ENCODE results near the gene TXNRD2.
A peak's percentile ranks its signal among the peaks of the same experiment; 100 is the strongest.

Gene TXNRD2

DNA sequence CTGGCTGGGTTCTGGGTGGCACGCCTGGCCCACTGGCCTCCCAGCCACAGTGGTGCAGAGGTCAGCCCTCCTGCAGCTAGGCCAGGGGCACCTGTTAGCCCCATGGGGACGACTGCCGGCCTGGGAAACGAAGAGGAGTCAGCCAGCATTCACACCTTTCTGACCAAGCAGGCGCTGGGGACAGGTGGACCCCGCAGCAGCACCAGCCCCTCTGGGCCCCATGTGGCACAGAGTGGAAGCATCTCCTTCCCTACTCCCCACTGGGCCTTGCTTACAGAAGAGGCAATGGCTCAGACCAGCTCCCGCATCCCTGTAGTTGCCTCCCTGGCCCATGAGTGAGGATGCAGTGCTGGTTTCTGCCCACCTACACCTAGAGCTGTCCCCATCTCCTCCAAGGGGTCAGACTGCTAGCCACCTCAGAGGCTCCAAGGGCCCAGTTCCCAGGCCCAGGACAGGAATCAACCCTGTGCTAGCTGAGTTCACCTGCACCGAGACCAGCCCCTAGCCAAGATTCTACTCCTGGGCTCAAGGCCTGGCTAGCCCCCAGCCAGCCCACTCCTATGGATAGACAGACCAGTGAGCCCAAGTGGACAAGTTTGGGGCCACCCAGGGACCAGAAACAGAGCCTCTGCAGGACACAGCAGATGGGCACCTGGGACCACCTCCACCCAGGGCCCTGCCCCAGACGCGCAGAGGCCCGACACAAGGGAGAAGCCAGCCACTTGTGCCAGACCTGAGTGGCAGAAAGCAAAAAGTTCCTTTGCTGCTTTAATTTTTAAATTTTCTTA lies 27.7 kb upstream of the TXNRD2 start:
- Histone ChIP-seq H3K4me3 (ENCODE audit: insufficient read depth in 1 of 2, low read depth in 1 of 2, low read length in 2 of 2) (no peak overlapping the region), H3K18ac (ENCODE audit: low read depth in 1 of 2, low read length in 2 of 2) (no peak overlapping the region), H4K91ac (ENCODE audit: low read length) (no peak overlapping the region), H2AK5ac (ENCODE audit: low read length, severe bottlenecking) (no peak overlapping the region), H3K27me3 (ENCODE audit: control insufficient read depth in 1 of 2, insufficient read depth in 1 of 2, low read length in 2 of 2) (no peaks in the 10 kb centered on the region), H3K14ac (ENCODE audit: low read length in 2 of 2) (no peak overlapping the region), H3K27ac (ENCODE audit: low read length, poor library complexity, severe bottlenecking) (no peak overlapping the region), H3K36me3 (ENCODE audit: control insufficient read depth in 1 of 2, insufficient read depth in 2 of 2, low read depth in 1 of 2, low read length in 2 of 2) (peaks cover 41 to 80% of the 10 kb centered on the region in 2 experiments), H3K4ac (ENCODE audit: low read depth in 1 of 2, low read length in 2 of 2) (no peak overlapping the region), H2BK120ac (ENCODE audit: low read depth, low read length) (no peak overlapping the region), H2AFZ (ENCODE audit: low read depth, low read length) (no peak overlapping the region), H4K8ac (ENCODE audit: low read length) (no peak overlapping the region), H3K79me1 (replicated peaks; ENCODE audit: low read length, poor library complexity, severe bottlenecking) (no peaks in the 10 kb centered on the region), H3K23ac (ENCODE audit: low read length in 2 of 2) (no peak overlapping the region), H3K4me1 (ENCODE audit: control insufficient read depth, insufficient read depth, low read depth, low read length) (peaks cover 9% of the 10 kb centered on the region), H3K4me2 (ENCODE audit: low read length, poor library complexity, severe bottlenecking) (no peak overlapping the region), H3K9me3 (ENCODE audit: control insufficient read depth, low read length) (no peaks in the 10 kb centered on the region), H3K9ac (ENCODE audit: low read length) (no peak overlapping the region), H2BK5ac (ENCODE audit: low read depth, low read length, poor library complexity, severe bottlenecking) (no peak overlapping the region), H2BK12ac (ENCODE audit: low read length in 2 of 2) (no peak overlapping the region), H2BK15ac (ENCODE audit: low read depth, poor library complexity, severe bottlenecking) (no peak overlapping the region)
- no peak for DNase-seq
- WGBS = 83% methylated on average over 11 of the region's 11 CpGs

GRCh38 chr22:19968450-19968891 lies 26.9 kb upstream of the TXNRD2 start:
- H3K4me2 ChIP-seq (ENCODE audit: low read length, poor library complexity, severe bottlenecking) = no peak overlapping the region

DNA sequence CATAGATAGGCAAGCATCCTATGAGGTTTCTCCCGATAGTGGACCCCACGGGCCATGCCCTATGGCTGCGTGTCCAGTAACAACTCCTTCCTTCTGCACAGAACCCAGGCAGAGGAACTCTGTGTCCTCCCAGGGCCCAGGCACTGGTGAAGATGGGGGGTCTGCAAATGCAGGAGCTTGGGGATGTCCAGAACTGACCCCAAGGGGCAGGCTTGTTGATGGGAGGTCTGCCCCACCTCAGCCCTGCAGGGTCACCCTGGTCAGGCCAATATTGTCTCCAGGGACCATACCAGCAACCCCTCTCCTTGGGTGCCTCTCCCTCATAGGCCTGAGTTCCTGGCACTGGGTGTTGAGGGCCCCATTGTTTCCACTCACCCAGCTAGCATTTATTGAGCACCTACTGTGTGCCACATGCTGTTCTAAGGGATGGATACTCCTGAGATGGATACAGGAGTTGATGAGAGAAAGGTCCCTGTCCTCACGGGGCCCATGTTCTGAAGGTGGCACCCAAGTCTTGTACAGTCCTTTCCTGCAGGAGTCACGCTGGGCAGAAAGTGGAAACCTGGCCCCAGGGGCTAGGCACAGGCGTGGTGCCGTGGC lies 26.3 kb upstream of the TXNRD2 start:
- no peak overlapping the region for H2AK5ac ChIP-seq (ENCODE audit: low read length, severe bottlenecking)
- no peak overlapping the region for H3K4me2 ChIP-seq (ENCODE audit: low read length, poor library complexity, severe bottlenecking)
- no peak overlapping the region for H4K91ac ChIP-seq (ENCODE audit: low read length)
- peaks cover 50 to 76% of the 10 kb centered on the region in 2 experiments for H3K36me3 ChIP-seq (ENCODE audit: control insufficient read depth in 1 of 2, insufficient read depth in 2 of 2, low read depth in 1 of 2, low read length in 2 of 2)
- no peak overlapping the region for H2BK15ac ChIP-seq (ENCODE audit: low read depth, poor library complexity, severe bottlenecking)
- no peak overlapping the region for H3K4ac ChIP-seq (ENCODE audit: low read depth in 1 of 2, low read length in 2 of 2)
- H3K27ac ChIP-seq (ENCODE audit: low read length, poor library complexity, severe bottlenecking) = no peak overlapping the region
- no peak overlapping the region for H3K4me3 ChIP-seq (ENCODE audit: insufficient read depth in 1 of 2, low read depth in 1 of 2, low read length in 2 of 2)
- H3K18ac ChIP-seq (ENCODE audit: low read depth in 1 of 2, low read length in 2 of 2) = no peak overlapping the region
- DNase-seq = no peak
- H3K79me1 ChIP-seq (replicated peaks; ENCODE audit: low read length, poor library complexity, severe bottlenecking) = no peaks in the 10 kb centered on the region
- H2BK120ac ChIP-seq (ENCODE audit: low read depth, low read length) = no peak overlapping the region
- 99% methylated on average over 7 of the region's 7 CpGs for WGBS
- no peaks in the 10 kb centered on the region for H3K9me3 ChIP-seq (ENCODE audit: control insufficient read depth, low read length)
- no peak overlapping the region for H2AFZ ChIP-seq (ENCODE audit: low read depth, low read length)
- H3K27me3 ChIP-seq (ENCODE audit: control insufficient read depth in 1 of 2, insufficient read depth in 1 of 2, low read length in 2 of 2) = no peaks in the 10 kb centered on the region
- no peak overlapping the region for H3K9ac ChIP-seq (ENCODE audit: low read length)
- no peak overlapping the region for H2BK12ac ChIP-seq (ENCODE audit: low read length in 2 of 2)
- H2BK5ac ChIP-seq (ENCODE audit: low read depth, low read length, poor library complexity, severe bottlenecking) = no peak overlapping the region
- no peak overlapping the region for H3K23ac ChIP-seq (ENCODE audit: low read length in 2 of 2)
- H3K14ac ChIP-seq (ENCODE audit: low read length in 2 of 2) = no peak overlapping the region
- peaks cover 12% of the 10 kb centered on the region for H3K4me1 ChIP-seq (ENCODE audit: control insufficient read depth, insufficient read depth, low read depth, low read length)
- H4K8ac ChIP-seq (ENCODE audit: low read length) = no peak overlapping the region

More at GRCh38 chr22:19968450-19968891, 26.9 kb upstream of the TXNRD2 start:
- H3K9ac ChIP-seq (ENCODE audit: low read length) = no peak overlapping the region
- no peak for DNase-seq
- no peak overlapping the region for H3K4ac ChIP-seq (ENCODE audit: low read depth in 1 of 2, low read length in 2 of 2)
- no peak overlapping the region for H2BK5ac ChIP-seq (ENCODE audit: low read depth, low read length, poor library complexity, severe bottlenecking)
- 88% methylated on average over 15 of the region's 18 CpGs for WGBS
- no peak overlapping the region for H3K23ac ChIP-seq (ENCODE audit: low read length in 2 of 2)
- H2BK120ac ChIP-seq (ENCODE audit: low read depth, low read length) = no peak overlapping the region
- no peak overlapping the region for H3K14ac ChIP-seq (ENCODE audit: low read length in 2 of 2)
- H3K18ac ChIP-seq (ENCODE audit: low read depth in 1 of 2, low read length in 2 of 2) = no peak overlapping the region
- H2AFZ ChIP-seq (ENCODE audit: low read depth, low read length) = no peak overlapping the region
- H3K9me3 ChIP-seq (ENCODE audit: control insufficient read depth, low read length) = no peaks in the 10 kb centered on the region
- H3K27me3 ChIP-seq (ENCODE audit: control insufficient read depth in 1 of 2, insufficient read depth in 1 of 2, low read length in 2 of 2) = no peaks in the 10 kb centered on the region
- no peaks in the 10 kb centered on the region for H3K79me1 ChIP-seq (replicated peaks; ENCODE audit: low read length, poor library complexity, severe bottlenecking)
- H4K91ac ChIP-seq (ENCODE audit: low read length) = no peak overlapping the region
- no peak overlapping the region for H2BK12ac ChIP-seq (ENCODE audit: low read length in 2 of 2)
- no peak overlapping the region for H3K4me3 ChIP-seq (ENCODE audit: insufficient read depth in 1 of 2, low read depth in 1 of 2, low read length in 2 of 2)
- peak overlapping the region; percentile 35 for H4K8ac ChIP-seq (ENCODE audit: low read length)
- peaks cover 50 to 80% of the 10 kb centered on the region in 2 experiments for H3K36me3 ChIP-seq (ENCODE audit: control insufficient read depth in 1 of 2, insufficient read depth in 2 of 2, low read depth in 1 of 2, low read length in 2 of 2)
- H3K27ac ChIP-seq (ENCODE audit: low read length, poor library complexity, severe bottlenecking) = no peak overlapping the region
- H2BK15ac ChIP-seq (ENCODE audit: low read depth, poor library complexity, severe bottlenecking) = no peak overlapping the region
- no peak overlapping the region for H2AK5ac ChIP-seq (ENCODE audit: low read length, severe bottlenecking)
- H3K4me1 ChIP-seq (ENCODE audit: control insufficient read depth, insufficient read depth, low read depth, low read length) = peaks cover 7% of the 10 kb centered on the region

DNA sequence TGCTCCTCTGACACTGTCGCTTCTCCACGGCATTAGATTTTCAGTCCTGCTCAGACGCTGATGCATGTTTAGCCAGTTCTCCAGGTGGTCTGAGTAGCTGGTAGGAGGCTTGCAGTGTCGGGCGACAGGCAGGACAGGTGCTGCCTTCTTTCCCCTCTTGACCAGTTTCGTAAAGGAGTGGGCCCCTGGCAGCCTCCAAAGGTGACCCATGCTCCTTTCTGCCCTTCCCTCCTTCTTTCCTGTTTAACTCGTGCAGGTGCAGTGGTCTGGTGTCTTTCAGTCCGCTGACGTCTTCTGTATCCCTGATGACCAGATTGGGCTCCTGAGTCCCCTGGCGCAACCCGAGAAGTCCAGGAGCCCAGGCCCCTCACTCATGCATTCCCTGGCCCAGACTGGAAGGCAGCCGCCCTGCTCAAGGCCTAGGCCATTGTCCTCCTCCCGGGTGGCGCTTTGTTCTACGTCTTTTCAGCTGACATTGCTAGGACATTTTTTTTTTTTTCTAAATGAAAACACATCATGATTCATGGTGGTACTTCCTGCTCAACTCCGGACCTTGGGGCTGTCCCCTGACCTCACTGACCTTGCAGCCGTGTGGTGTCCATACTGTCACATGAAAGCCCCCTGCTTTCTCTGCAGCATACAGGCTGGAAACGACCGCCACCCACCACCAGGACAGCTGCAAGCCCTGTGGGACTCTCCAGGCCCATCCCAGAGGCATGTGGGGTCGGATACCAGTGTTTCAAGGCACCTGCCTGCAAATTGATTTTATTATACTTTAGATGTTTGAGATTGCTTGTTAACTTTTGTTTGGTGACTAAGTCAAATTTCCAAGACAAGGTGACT lies 25.5 kb upstream of the TXNRD2 start:
- peaks cover 45 to 68% of the 10 kb centered on the region in 2 experiments for H3K36me3 ChIP-seq (ENCODE audit: control insufficient read depth in 1 of 2, insufficient read depth in 2 of 2, low read depth in 1 of 2, low read length in 2 of 2)
- H3K27me3 ChIP-seq (ENCODE audit: control insufficient read depth in 1 of 2, insufficient read depth in 1 of 2, low read length in 2 of 2) = no peaks in the 10 kb centered on the region
- no peak overlapping the region for H3K14ac ChIP-seq (ENCODE audit: low read length in 2 of 2)
- H3K4me2 ChIP-seq (ENCODE audit: low read length, poor library complexity, severe bottlenecking) = no peak overlapping the region
- DNase-seq = no peak
- no peak overlapping the region for H2BK5ac ChIP-seq (ENCODE audit: low read depth, low read length, poor library complexity, severe bottlenecking)
- H3K4me1 ChIP-seq (ENCODE audit: control insufficient read depth, insufficient read depth, low read depth, low read length) = peaks cover 20% of the 10 kb centered on the region
- no peak overlapping the region for H4K8ac ChIP-seq (ENCODE audit: low read length)
- H3K9ac ChIP-seq (ENCODE audit: low read length) = no peak overlapping the region
- H3K4ac ChIP-seq (ENCODE audit: low read depth in 1 of 2, low read length in 2 of 2) = no peak overlapping the region
- no peak overlapping the region for H2AK5ac ChIP-seq (ENCODE audit: low read length, severe bottlenecking)
- H3K27ac ChIP-seq (ENCODE audit: low read length, poor library complexity, severe bottlenecking) = no peak overlapping the region
- no peaks in the 10 kb centered on the region for H3K9me3 ChIP-seq (ENCODE audit: control insufficient read depth, low read length)
- H2BK15ac ChIP-seq (ENCODE audit: low read depth, poor library complexity, severe bottlenecking) = no peak overlapping the region
- no peak overlapping the region for H4K91ac ChIP-seq (ENCODE audit: low read length)
- 72% methylated on average over 19 of the region's 20 CpGs for WGBS
- H3K4me3 ChIP-seq (ENCODE audit: insufficient read depth in 1 of 2, low read depth in 1 of 2, low read length in 2 of 2) = no peak overlapping the region
- H3K18ac ChIP-seq (ENCODE audit: low read depth in 1 of 2, low read length in 2 of 2) = no peak overlapping the region
- no peaks in the 10 kb centered on the region for H3K79me1 ChIP-seq (replicated peaks; ENCODE audit: low read length, poor library complexity, severe bottlenecking)
- H3K23ac ChIP-seq (ENCODE audit: low read length in 2 of 2) = no peak overlapping the region
- no peak overlapping the region for H2BK120ac ChIP-seq (ENCODE audit: low read depth, low read length)
- H2AFZ ChIP-seq (ENCODE audit: low read depth, low read length) = no peak overlapping the region
- H2BK12ac ChIP-seq (ENCODE audit: low read length in 2 of 2) = no peak overlapping the region
